ENCODE results near the gene PEPD. TPM values are rescaled to one million over a fixed set of nuclear protein-coding genes. Genes with fewer than 3 reads are reported as not detected.

The PEPD gene
- total RNA-seq, 1 donor from 2014 or later = 24.0 TPM

DNA sequence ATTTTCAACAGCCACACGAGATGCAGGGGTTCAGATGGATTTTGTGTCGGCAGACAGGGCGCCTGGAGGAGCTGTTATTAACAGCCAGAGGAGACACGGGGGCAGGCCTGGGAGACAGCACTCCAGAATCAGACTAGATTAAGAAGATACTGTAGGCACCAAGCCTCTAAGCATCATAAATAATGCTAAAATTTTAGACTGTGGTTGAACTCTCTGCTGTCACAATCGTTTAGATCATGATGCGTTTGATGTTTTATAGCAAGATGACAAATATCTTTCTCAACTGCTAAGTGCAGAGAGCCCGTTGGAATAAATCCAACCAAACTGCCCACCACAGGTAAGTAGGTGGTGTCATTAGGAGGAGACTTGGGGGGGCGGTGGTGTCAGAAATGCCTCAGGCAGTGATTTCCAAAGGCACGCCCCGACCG is 84.2 kb downstream of the PEPD start:
- Histone ChIP-seq H3K4me3 (ENCODE audit: low read length in 3 of 3) (no peak overlapping the region), H3K27ac (ENCODE audit: low read depth, low read length) (no peak overlapping the region), H3K27me3 (ENCODE audit: control insufficient read depth in 3 of 3, insufficient read depth in 3 of 3, low read length in 3 of 3) (no peaks in the 10 kb centered on the region), H3K4me1 (ENCODE audit: control insufficient read depth in 3 of 3, insufficient read depth in 3 of 3, low read length in 3 of 3) (peaks cover 0 to 8% (median 0%) of the 10 kb centered on the region in 3 donors), H3K9me3 (ENCODE audit: control insufficient read depth in 3 of 3, low read length in 3 of 3) (no peaks in the 10 kb centered on the region), H3K36me3 (ENCODE audit: control insufficient read depth in 3 of 3, insufficient read depth in 3 of 3, low read length in 3 of 3) (peaks cover 0 to 3% (median 0%) of the 10 kb centered on the region in 3 donors), H3K9ac (ENCODE audit: low read depth in 1 of 3, low read length in 3 of 3) (no peak overlapping the region)

DNA sequence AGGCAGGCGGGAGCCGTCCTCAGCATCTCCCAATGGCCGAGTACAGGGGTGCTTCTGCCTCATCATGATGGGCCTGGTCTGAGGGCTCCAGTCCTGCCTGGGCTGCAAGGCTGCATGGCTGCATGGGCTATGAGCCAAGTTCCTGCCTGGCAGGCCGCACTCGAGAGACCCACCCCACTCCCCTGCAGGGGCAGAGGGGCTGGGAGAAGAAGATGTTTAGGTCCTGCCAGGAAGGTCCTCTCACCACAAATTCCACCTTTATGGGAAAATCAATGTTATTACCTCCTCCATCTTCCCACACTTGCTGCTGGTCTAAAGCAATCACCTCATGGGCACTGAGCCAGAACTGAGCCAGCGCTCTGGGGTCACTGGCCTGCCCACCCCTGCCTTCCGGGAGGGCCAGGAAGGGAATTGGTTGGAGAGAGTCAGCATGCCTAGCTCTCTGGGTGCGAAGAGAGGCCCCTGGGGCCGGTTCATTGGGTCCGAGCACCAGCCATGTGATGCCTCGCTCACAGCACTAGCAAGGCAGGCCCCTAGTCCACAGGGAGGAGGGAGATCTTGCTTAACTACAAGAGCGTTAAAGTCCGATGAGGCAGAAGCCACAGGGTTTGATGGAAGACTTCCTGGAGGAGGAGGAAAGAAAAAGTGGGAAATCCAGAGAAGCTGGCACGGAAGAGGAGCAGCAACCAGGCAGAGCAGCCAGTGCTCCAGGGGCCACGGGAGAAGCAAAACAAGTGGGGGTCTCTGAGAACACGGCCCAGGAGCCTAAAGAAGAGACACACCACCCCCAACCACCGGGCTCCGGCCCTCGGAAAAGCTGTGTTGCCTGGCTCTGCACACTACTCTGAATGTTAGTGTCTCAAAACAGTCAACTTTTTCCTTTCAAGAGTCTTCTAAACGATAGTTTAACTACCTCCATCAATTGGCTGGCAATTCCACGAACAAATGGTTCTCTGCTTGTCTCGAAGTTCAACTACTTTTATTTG is 84.9 kb downstream of the PEPD start:
- H3K9me3 ChIP-seq (ENCODE audit: control insufficient read depth in 3 of 3, low read length in 3 of 3) = no peaks in the 10 kb centered on the region
- no peak overlapping the region for H3K4me3 ChIP-seq (ENCODE audit: low read length in 3 of 3)
- H3K9ac ChIP-seq (ENCODE audit: low read depth in 1 of 3, low read length in 3 of 3) = no peak overlapping the region
- no peaks in the 10 kb centered on the region for H3K27me3 ChIP-seq (ENCODE audit: control insufficient read depth in 3 of 3, insufficient read depth in 3 of 3, low read length in 3 of 3)
- peaks cover 0 to 9% (median 0%) of the 10 kb centered on the region in 3 donors for H3K4me1 ChIP-seq (ENCODE audit: control insufficient read depth in 3 of 3, insufficient read depth in 3 of 3, low read length in 3 of 3)
- peaks cover 0 to 3% (median 0%) of the 10 kb centered on the region in 3 donors for H3K36me3 ChIP-seq (ENCODE audit: control insufficient read depth in 3 of 3, insufficient read depth in 3 of 3, low read length in 3 of 3)
- no peak overlapping the region for H3K27ac ChIP-seq (ENCODE audit: low read depth, low read length)

DNA sequence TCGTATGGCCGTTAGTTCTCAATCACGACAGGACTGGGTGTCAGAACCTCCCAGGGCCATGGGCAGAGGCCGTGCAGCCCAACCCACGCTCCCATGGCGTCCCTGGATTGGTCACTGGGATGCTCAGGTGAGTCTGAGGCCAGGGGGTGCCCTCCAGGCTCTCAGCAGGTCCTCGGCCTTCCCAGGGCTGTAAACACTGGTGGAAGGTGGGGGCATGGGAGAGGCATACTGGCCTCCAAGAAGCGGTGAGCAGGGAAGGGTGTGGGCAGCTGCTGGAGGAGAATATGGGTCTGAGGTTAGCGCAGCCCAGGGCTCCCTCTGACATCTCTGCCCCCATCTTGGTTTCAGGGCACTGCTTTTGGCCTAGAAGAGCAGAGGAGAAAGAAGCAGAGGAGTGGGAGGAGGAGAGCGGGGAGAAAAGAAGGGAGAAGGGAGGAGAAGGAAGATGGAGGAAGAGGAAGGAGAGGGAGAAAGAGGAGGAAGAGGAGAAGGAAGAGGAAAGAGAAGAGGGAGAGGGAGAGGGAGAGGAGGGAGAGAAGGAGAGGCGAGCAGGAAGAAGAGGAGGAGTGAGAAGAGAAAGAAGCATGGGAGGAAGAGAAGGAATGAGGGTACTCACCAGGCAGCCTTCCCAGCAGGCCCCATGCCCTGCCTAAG is 85.8 kb downstream of the PEPD start:
- no peak overlapping the region for H3K27ac ChIP-seq (ENCODE audit: low read depth, low read length)
- H3K4me3 ChIP-seq (ENCODE audit: low read length in 3 of 3) = no peak overlapping the region

DNA sequence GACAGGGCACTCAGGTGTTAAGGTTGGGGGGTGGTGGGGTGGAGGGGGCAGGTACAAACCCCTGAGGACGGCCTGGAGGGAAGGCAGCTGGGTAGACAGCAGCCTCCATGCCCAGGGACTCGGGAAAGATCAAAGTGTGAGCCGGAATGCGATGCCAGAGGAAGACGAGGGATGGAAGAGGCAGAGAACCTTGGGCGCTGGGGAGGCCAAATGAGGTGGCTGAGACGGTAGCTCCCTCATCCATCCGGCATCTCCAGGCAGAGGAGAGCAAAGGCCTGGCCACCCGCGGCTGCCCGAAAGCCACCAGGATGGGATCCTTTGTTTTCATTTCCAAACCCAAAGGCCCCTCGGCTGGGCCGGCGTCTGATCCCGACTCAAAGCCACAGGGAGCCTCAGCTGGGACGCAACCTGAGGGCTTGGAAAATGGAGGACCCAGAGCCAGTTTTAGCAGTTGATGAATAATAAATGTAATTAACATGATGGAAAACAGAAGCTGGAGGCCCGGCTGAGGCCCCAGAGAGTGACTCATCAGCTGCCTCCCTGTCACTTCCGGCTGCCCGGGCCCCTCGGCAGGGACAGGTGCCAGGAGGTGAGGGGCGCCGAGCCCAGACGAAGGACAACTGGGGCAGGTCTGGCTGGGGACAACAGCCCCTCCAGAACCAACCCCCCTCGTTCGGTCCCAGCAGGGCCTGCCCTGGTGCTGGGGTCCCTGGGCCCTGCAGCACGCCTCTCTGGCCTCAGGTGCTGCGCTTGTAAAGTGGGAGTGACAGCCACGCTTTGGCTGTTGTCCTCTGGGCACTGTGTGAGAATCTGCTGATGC is 86.5 kb downstream of the PEPD start:
- H3K36me3 ChIP-seq (ENCODE audit: control insufficient read depth in 3 of 3, insufficient read depth in 3 of 3, low read length in 3 of 3) = peaks cover 0 to 3% (median 0%) of the 10 kb centered on the region in 3 donors
- H3K9ac ChIP-seq (ENCODE audit: low read depth in 1 of 3, low read length in 3 of 3) = peak overlapping the region in 1 of 3 donors; percentile 16
- H3K4me1 ChIP-seq (ENCODE audit: control insufficient read depth in 3 of 3, insufficient read depth in 3 of 3, low read length in 3 of 3) = peaks cover 0 to 9% (median 0%) of the 10 kb centered on the region in 3 donors

More for the DNA sequence above, 85.8 kb downstream of the PEPD start:
- no peaks in the 10 kb centered on the region for H3K9me3 ChIP-seq (ENCODE audit: control insufficient read depth in 3 of 3, low read length in 3 of 3)
- peak overlapping the region in 1 of 3 donors; percentile 16 for H3K9ac ChIP-seq (ENCODE audit: low read depth in 1 of 3, low read length in 3 of 3)
- H3K4me1 ChIP-seq (ENCODE audit: control insufficient read depth in 3 of 3, insufficient read depth in 3 of 3, low read length in 3 of 3) = peaks cover 0 to 9% (median 0%) of the 10 kb centered on the region in 3 donors
- H3K36me3 ChIP-seq (ENCODE audit: control insufficient read depth in 3 of 3, insufficient read depth in 3 of 3, low read length in 3 of 3) = peaks cover 0 to 3% (median 0%) of the 10 kb centered on the region in 3 donors
- no peaks in the 10 kb centered on the region for H3K27me3 ChIP-seq (ENCODE audit: control insufficient read depth in 3 of 3, insufficient read depth in 3 of 3, low read length in 3 of 3)

DNA sequence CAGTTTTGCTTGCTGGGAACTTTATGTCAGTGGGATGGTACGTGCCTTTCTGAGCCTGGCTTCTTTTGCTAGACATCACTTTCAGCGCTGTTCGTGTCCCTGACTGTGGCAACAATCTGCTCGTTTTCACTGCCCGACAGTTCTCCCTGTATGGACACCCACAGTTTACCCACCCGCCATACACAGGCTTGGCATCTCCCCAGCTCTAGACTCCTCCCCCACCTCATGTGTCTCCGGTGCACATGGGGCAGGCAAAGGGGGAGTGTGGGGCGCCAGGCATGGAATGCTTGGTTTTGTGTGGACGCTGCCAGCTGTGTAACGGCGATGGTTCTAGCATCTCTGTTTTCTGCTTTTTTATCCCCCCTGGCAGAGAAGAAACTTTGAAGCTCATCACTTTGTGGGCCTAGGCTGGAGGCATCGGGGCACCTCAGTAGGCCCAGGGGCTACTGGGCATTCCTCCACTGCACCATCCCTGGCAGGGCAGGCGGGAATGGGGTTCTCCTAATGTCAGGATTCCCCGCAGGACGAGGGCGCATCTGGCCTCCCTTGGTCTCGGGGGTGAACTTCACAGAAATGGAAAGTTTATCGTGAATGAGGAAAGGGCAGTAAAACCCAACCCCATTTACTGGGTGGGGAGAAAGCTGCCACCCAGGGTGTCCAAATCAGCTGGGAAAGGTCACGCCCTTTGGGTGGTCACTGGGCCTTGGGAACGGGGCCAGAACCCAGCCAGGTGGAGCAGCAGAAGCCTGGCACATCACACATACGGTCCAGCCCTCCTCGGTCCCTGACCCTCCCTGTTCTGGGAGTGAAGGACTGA is 87.3 kb downstream of the PEPD start:
- H3K36me3 ChIP-seq (ENCODE audit: control insufficient read depth in 3 of 3, insufficient read depth in 3 of 3, low read length in 3 of 3) = peaks cover 0 to 3% (median 0%) of the 10 kb centered on the region in 3 donors
- no peak overlapping the region for H3K27ac ChIP-seq (ENCODE audit: low read depth, low read length)
- H3K4me3 ChIP-seq (ENCODE audit: low read length in 3 of 3) = no peak overlapping the region
- peaks cover 0 to 9% (median 0%) of the 10 kb centered on the region in 3 donors for H3K4me1 ChIP-seq (ENCODE audit: control insufficient read depth in 3 of 3, insufficient read depth in 3 of 3, low read length in 3 of 3)
- no peaks in the 10 kb centered on the region for H3K27me3 ChIP-seq (ENCODE audit: control insufficient read depth in 3 of 3, insufficient read depth in 3 of 3, low read length in 3 of 3)
- no peaks in the 10 kb centered on the region for H3K9me3 ChIP-seq (ENCODE audit: control insufficient read depth in 3 of 3, low read length in 3 of 3)
- no peak overlapping the region for H3K9ac ChIP-seq (ENCODE audit: low read depth in 1 of 3, low read length in 3 of 3)

More for the DNA sequence above, 86.5 kb downstream of the PEPD start:
- H3K27me3 ChIP-seq (ENCODE audit: control insufficient read depth in 3 of 3, insufficient read depth in 3 of 3, low read length in 3 of 3) = no peaks in the 10 kb centered on the region
- no peaks in the 10 kb centered on the region for H3K9me3 ChIP-seq (ENCODE audit: control insufficient read depth in 3 of 3, low read length in 3 of 3)
- H3K27ac ChIP-seq (ENCODE audit: low read depth, low read length) = no peak overlapping the region
- H3K4me3 ChIP-seq (ENCODE audit: low read length in 3 of 3) = no peak overlapping the region

DNA sequence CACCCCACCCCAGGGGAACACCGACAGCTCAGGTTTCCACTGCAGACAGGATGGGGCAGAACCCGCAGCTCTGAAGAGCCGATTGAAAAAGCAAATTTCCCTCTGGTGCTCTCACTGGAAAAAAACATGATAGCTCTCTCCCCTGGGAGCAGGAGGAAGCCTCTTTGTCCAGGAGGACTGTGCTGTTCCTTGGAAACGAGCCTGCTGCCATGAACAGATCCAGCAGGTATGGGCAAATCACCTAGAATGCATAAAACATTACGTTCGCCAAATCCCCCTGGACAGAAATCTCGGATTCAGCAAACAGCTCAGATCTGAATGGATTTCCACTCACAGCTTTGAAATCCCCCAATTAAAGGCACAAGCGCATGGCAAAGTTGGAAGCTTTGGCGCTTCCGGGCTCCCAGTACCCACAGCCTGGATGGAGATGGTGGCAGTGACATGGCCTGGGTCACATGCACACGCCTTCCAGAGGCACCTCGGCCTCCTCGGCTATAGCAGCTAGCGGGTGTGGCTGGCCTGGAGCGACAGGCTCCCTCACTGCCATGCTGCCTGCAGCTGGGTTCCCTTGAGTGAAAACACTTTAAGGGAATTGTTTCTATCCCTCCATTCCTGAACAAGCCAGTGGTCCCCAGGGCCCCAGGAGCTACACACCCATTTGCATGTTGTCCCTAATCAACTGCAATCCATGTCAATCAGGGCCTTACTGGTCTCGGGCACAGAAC is 89.0 kb downstream of the PEPD start:
- Histone ChIP-seq H3K36me3 (ENCODE audit: control insufficient read depth in 3 of 3, insufficient read depth in 3 of 3, low read length in 3 of 3) (peaks cover 0 to 3% (median 0%) of the 10 kb centered on the region in 3 donors), H3K4me1 (ENCODE audit: control insufficient read depth in 3 of 3, insufficient read depth in 3 of 3, low read length in 3 of 3) (peaks cover 0 to 2% (median 0%) of the 10 kb centered on the region in 3 donors), H3K27me3 (ENCODE audit: control insufficient read depth in 3 of 3, insufficient read depth in 3 of 3, low read length in 3 of 3) (no peaks in the 10 kb centered on the region)

DNA sequence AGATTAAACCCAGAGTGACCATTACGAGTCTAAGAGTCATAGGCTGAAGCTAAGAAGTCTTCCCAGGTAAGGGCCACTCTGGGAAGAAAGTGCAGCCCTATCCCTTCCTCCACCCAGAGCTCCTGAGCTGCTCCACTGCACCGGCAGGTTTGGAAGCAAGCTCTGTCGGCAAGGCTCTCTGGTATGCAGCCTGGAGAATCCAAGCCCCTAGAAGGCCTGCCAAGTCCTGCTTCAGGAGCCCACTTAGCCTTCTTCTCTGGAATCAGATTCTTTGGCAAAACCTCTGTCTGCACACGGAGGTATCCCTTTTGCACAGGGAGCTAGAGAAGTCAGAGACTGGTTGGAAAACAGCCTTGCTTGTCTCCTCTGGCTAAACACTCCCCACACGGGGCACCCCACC is 89.6 kb downstream of the PEPD start:
- no peaks in the 10 kb centered on the region for H3K27me3 ChIP-seq (ENCODE audit: control insufficient read depth in 3 of 3, insufficient read depth in 3 of 3, low read length in 3 of 3)

More for the DNA sequence above, 89.0 kb downstream of the PEPD start:
- Histone ChIP-seq H3K27ac (ENCODE audit: low read depth, low read length) (no peak overlapping the region), H3K9ac (ENCODE audit: low read depth in 1 of 3, low read length in 3 of 3) (no peak overlapping the region), H3K4me3 (ENCODE audit: low read length in 3 of 3) (no peak overlapping the region), H3K9me3 (ENCODE audit: control insufficient read depth in 3 of 3, low read length in 3 of 3) (no peaks in the 10 kb centered on the region)

DNA sequence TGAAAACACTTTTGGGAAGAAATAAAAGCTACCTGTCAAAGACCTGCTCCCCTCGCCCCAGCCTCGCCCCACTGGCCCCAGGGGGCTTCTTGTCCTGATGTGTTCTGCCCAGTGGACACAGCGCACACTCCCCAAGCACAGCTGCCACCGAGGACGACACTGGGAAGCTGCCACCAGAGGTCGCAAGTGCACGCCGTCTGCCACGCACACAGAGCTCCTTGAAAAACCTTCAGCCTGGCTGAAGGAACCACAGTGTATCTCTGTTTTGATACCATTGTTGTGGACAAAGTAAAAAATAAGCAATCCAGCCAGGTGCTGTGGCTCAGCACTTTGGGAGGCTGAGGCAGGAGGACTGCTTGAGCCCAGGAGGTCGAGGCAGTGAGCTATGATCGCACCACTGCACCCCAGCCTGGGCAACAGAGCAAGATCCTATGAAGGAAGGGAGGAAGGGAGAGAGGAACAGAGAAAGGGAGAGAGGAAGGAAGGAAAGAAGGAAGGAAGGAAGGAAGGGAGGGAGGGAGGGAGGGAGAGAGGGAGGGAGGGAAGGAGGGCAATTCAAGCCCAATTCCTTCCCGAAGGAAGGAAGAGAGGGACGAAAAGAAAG is 90.8 kb downstream of the PEPD start:
- no peak overlapping the region for H3K4me3 ChIP-seq (ENCODE audit: low read length in 3 of 3)
- no peak overlapping the region for H3K27ac ChIP-seq (ENCODE audit: low read depth, low read length)
- no peaks in the 10 kb centered on the region for H3K9me3 ChIP-seq (ENCODE audit: control insufficient read depth in 3 of 3, low read length in 3 of 3)
- H3K9ac ChIP-seq (ENCODE audit: low read depth in 1 of 3, low read length in 3 of 3) = no peak overlapping the region
- peaks cover 0 to 3% (median 0%) of the 10 kb centered on the region in 3 donors for H3K36me3 ChIP-seq (ENCODE audit: control insufficient read depth in 3 of 3, insufficient read depth in 3 of 3, low read length in 3 of 3)
- no peaks in the 10 kb centered on the region for H3K27me3 ChIP-seq (ENCODE audit: control insufficient read depth in 3 of 3, insufficient read depth in 3 of 3, low read length in 3 of 3)
- H3K4me1 ChIP-seq (ENCODE audit: control insufficient read depth in 3 of 3, insufficient read depth in 3 of 3, low read length in 3 of 3) = peaks cover 0 to 2% (median 0%) of the 10 kb centered on the region in 3 donors

More for the DNA sequence above, 89.6 kb downstream of the PEPD start:
- Histone ChIP-seq H3K4me1 (ENCODE audit: control insufficient read depth in 3 of 3, insufficient read depth in 3 of 3, low read length in 3 of 3) (peaks cover 0 to 2% (median 0%) of the 10 kb centered on the region in 3 donors), H3K4me3 (ENCODE audit: low read length in 3 of 3) (no peak overlapping the region), H3K36me3 (ENCODE audit: control insufficient read depth in 3 of 3, insufficient read depth in 3 of 3, low read length in 3 of 3) (peaks cover 0 to 3% (median 0%) of the 10 kb centered on the region in 3 donors), H3K27ac (ENCODE audit: low read depth, low read length) (no peak overlapping the region), H3K9ac (ENCODE audit: low read depth in 1 of 3, low read length in 3 of 3) (peak overlapping the region in 1 of 3 donors; percentile 33), H3K9me3 (ENCODE audit: control insufficient read depth in 3 of 3, low read length in 3 of 3) (no peaks in the 10 kb centered on the region)
